NCI-H2029 treated with DMSO at 0.1 percent for 48 hours (cell line): ENCODE results near the gene SORL1.

Source experiments
- DNase-seq: peaks from one replicate; lab custom pipeline; 2025; lab: John Stamatoyannopoulos, UW

The SORL1 gene

GRCh38 chr11:121429556-121429955, 22.6 kb upstream of the SORL1 start:
- no peak for DNase-seq

GRCh38 chr11:121431820-121432526, 20.1 kb upstream of the SORL1 start:
- DNase-seq: no peak

GRCh38 chr11:121435132-121435531, 17.0 kb upstream of the SORL1 start:
- DNase-seq: no peak

DNA sequence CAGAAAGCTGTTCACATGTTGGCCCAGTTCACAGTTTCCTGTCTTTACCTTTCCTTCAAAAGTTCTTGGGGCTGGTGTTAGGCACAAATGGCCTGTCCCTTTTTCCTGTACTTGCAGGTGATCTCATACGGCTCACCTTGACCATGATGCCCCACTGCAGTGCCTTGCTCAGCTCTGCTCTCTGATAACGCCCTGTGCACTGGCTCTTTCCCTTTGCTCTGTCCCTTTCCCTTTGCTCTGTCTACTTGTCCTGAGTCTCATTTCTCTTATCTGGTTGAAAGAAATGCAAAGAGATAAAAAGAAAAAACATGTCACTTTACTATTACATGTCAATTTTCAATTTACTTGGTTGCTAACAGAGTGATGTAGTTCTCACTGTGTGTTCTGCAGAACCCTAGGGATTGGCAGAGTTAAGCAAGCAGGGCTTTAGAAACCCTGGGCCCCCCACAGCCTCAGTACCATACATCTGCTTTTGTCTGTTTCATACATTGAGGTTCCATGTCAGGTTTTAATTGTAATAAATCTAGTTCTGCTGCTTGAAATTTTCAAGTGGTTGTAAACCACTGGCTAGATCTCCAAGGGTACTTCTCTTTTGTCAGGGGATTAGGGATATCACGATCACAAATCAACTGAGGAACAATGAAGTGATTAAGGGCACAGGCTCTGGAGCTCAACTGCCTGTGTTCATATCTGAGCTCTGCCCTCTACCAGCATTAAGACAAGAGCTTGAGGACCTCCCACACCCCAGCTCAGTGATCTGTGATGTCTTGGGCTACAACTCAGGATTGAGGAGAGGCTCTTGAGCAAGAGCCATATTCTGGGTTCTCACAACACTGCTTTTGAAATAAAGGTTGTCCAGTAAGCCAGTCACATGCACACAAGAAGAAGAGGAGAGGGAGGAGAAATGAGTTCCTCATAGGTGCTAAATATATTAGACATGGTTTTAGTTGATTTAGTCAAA, 16.3 kb upstream of the SORL1 start:
- peak; percentile 29 for DNase-seq

- no peak for DNase-seq
Measured at GRCh38 chr11:121437018-121437685, 15.0 kb upstream of the SORL1 start.

GRCh38 chr11:121437686-121438078, 14.4 kb upstream of the SORL1 start:
- no peak for DNase-seq

DNA sequence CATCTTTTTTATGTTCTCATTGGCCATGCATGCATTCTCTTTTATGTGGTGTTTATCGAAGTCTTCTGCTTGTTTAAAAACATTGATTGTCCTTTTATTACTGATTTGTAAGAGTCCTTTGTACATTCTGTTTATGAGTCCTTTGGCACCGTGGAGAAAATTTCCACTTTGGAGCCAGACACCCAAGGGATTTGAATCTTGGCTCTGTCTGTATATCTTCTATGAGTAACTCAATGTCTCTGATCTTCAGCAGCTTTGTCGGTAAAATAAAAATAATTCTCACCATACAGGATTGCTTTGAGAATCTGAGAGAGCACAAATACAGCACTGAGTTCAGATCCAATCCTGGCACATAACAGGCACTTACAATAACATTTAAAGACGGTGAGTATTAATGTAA, 12.8 kb upstream of the SORL1 start:
- no peak for DNase-seq

GRCh38 chr11:121439759-121440158, 12.4 kb upstream of the SORL1 start:
- no peak for DNase-seq

- DNase-seq: no peak
Measured at GRCh38 chr11:121441521-121441920, 10.6 kb upstream of the SORL1 start.

DNA sequence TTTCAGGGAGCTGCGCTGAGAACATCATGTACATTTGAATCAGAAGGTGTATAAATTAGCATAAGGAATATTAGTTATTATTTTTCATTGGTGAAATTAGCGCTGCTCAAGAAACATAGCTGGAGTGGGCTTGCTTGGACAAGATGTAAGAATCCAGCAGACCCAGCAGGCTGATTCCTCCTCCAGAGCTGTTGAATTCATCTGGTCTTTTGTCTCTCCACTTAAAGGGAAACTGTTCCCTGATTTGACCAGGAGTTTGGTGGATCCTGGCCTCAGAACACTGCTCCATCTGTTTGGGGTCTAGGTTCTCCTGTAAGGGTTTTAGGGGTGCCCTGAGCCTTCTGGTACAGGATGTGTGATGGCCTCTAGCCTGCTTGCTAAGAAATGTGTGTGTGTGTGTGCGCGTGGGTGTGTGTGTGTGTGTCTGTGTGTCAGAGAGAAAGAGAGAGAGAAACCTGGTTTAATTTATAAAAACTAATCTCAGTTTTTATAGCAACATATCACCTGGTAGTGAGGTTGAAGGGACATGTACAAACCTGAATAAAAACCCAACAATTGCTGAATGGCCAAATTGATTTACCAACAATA, 8.3 kb upstream of the SORL1 start:
- no peak for DNase-seq

- no peak for DNase-seq
Measured at GRCh38 chr11:121444526-121444925, 7.6 kb upstream of the SORL1 start.

DNA sequence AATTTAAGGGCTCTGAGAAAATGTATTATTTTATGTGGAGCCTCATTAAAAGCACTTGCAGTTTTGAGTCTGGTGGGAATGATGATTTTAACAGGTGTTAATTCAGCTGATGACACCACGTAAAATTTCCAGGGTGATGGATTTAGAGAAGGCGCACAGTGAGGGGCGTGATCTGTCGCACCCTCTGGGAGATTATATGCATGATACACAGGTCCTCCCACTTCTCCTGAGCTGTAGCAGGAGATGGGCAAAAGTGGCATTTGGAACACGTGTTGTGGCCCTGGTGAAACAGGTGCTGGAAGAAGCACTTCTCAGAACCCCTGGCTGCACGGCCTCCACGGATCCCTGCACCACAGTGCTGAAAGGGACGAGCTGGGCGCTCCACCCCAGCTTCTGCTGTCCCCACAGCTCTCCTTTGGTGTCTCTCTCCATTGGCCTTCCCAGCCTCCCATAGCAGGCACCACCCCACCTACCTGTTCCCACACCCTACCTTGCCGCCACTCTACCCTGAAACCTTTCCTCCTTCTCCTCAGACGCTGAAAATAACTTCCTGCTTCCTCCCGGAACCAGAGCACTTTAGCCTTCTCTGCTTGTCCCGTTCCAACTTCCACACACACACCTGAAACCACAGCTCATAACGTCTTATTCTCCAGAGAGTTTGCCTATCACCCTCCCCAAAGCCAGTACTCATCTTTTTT, 6.9 kb upstream of the SORL1 start:
- no peak for DNase-seq

DNA sequence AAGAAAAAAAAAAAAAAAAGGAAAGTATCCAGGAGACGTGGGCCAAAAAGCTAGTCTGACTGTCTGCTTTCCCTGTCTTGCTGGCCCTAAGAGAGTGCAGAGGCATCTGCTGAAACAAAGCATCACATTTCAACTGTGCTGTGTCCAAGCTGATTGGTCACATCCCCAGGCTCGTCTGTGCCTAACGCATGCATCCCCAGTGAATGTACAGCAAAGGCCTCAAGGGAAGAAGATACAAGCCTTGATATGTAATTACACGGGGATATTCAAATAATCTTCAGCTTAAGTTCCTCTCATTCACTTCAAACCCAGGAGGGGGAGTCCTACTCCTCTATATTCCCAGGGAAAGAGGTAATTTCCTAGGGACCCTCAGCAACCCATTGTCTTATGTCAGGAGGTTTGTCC, 5.4 kb upstream of the SORL1 start:
- DNase-seq: no peak

DNA sequence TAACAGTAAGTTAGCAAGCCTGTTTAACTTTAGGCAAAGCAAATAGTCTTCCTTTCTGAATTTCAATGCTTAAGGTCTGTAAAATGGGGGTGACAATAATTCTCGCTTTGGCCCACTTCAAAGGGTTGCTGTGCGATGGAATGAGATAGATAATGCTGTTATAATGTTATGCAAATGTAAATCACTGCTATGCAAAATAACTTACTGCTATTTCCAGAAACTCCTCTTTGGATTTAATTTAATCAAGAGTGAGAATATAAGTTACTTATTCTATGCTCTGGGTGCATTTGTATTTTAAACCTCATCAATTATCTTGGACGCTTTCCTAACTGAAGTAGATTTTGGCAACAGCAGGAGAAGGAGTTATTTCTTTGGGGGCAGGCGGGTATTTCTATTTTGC, 4.1 kb upstream of the SORL1 start:
- DNase-seq: no peak

DNA sequence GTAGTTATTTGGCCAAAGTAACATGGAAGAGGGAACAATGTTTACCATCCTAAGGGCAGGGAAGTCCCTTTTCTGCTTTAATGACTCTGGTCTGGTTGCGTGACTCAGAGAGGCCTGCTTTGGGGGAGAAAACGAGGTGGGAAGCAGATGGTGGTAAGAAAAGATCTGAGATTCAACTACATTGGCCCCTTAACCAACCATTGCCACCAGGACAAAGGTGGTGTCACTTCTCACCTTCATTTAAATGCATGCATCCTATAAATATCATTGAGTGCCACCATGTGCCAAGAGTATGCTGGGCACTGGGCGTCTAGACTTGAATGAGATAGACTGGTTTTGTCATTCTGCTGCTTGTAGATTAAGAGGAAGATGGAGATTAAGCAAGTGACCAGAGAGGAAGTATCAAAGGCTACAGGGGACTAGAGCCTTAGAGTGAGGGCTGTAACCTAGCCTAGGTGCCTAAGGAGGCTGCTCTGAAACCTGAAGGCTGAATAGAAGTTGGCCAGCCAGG, 3.6 kb upstream of the SORL1 start:
- DNase-seq: no peak

GRCh38 chr11:121449123-121449522, 3.0 kb upstream of the SORL1 start:
- no peak for DNase-seq

DNA sequence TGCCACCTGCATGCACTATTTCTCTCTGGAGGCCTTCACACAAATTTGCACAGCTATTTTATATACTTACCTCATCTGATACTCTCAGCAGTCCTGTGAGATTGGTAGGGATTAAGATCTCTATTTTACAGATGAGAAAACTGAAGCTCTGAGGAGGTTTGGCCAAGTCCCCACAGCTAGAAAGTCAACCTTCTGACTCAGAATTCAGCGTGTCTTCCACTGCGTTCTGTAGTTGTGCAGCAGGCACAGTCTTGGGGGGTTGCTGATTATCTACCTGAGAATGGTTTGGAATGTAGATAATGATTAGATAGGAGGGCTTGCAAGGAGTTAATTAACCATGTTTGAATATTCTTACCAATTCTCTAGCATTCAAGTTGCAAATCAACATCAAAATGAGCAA, 2.5 kb upstream of the SORL1 start:
- DNase-seq: no peak

- no peak for DNase-seq
Measured at GRCh38 chr11:121450401-121450800, 1.7 kb upstream of the SORL1 start.

DNA sequence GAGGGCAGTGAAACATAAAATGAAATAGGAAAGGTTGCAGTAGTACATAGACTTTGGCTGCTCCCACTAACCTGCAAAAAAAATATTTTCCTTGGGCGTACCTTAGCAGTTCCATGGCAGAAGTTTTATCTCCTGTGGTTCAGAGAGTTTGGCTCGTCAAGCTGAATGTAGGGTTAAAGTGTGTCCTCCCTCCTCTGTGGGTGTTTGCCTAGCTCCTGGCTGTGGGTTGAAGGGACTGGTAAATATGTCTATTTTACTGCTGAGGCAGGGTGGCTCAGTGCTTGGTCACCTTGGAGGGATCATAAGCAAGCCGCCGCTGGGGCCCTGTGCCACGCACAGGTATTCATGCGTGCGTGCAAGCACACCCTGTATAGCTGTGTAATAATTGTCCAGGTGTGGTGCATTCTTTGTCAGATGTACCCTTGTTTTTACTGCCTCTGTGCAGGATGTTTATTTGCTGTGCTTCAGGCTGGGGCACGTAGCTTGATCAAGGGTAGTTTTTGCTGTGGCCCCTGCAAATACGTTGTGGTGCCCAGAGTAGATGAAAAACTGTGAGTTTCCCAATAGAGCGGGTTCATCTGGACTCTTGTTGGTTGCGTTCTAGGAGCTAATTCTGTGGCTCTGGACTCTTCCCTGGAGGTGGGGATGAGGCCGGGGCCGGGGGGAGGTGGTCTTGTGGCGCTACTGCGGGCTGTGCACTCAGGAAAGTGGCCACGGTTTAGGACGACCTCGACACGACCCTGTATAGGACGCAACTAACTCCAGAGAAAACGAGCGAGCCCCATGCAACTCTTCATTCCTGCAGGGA, 732 bp upstream of the SORL1 start:
- DNase-seq: no peak

DNA sequence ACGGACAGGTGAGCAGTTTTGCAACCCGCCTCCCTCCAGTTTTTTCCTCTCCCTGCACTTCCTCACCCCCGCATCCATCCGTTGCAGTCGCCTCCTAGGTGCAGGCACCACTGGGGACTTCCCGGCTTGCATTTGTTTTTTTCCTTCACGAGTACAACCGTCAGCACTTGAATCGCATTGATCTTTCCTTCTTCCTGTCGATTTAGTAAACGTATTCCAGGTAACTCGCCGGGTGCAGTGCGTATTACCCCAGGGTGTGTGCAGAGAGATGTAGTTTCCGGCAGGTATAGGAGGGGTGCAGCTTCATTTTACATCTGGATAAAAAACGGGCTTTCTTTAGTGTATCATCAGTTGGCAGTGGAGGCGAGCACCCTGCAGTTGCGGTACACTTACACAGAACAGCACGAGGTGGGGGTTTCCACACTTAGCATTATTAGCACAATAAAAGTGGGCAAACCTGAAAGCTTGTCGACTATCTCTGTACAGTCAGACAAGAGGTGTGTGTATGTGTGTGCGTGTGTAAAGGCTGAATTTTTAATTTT, 566 bp downstream of the SORL1 start, which contains the start of gene SORL1-AS1:
Gene SORL1-AS1 (minus strand): TSS at position 359 of the 542 bp plus-strand sequence.
- peak; percentile 48 for DNase-seq
